Large intestine (tissue), 3 donors: ENCODE results near the gene BIRC5. TPM values are rescaled to one million over a fixed set of nuclear protein-coding genes. Genes with fewer than 3 reads are reported as not detected.

Experiments
- DNase-seq, 2 donors: peaks; one replicate each; pipeline versions ENCODE4 v3.0.0 to v3.0.0-alpha.2; 2013
- H3K27ac ChIP-seq: one replicate; pipeline ENCODE4 v1.5.1; 2013; ENCODE audit warnings: low read length
- H3K27me3 ChIP-seq: 2 replicates; pipeline ENCODE4 v1.6.1; 2013; ENCODE audit warnings: low read length; ENCODE audit not compliant: control insufficient read depth, insufficient read depth
- H3K36me3 ChIP-seq: 2 replicates; pipeline ENCODE4 v1.6.1; 2013; ENCODE audit warnings: low read length; ENCODE audit not compliant: control insufficient read depth, insufficient read depth
- H3K4me1 ChIP-seq: one replicate; pipeline ENCODE4 v1.6.1; 2013; ENCODE audit warnings: low read length; ENCODE audit not compliant: control insufficient read depth, insufficient read depth
- H3K4me3 ChIP-seq: one replicate; pipeline ENCODE4 v1.5.1; 2013; ENCODE audit warnings: low read length
- H3K9me3 ChIP-seq: one replicate; pipeline ENCODE4 v1.6.1; 2013; ENCODE audit warnings: mild to moderate bottlenecking, low read depth, low read length, moderate library complexity; ENCODE audit not compliant: control insufficient read depth
- WGBS: methylation state at CpG from one replicate; pipeline ENCODE4 v1.1.5; 2013; ENCODE audit warnings: low lambda C conversion rate; ENCODE audit not compliant: insufficient coverage; 5-methylcytosine and 5-hydroxymethylcytosine counted together
- polyA plus RNA-seq: library from polyadenylated mRNA; unstranded; fragments of 120-200 nt; gene quantifications from one replicate; pipeline ENCODE4 v1.2.1, GENCODE V29; 2013

Gene BIRC5
- polyA plus RNA-seq, 1 donor = 13.8 TPM

GRCh38 chr17:78224231-78225087, 10.4 kb downstream of the BIRC5 start:
- Histone ChIP-seq H3K27ac (no peak overlapping the region), H3K36me3 (peaks cover 19% of the 10 kb centered on the region), H3K9me3 (no peaks in the 10 kb centered on the region), H3K27me3 (peaks cover 8% of the 10 kb centered on the region), H3K4me3 (no peak overlapping the region), H3K4me1 (no peaks in the 10 kb centered on the region)
- WGBS = no CpG with 5 or more reads among the region's 27 CpGs
- no peak for DNase-seq

- Histone ChIP-seq H3K27ac (no peak overlapping the region), H3K4me3 (no peak overlapping the region), H3K36me3 (peaks cover 19% of the 10 kb centered on the region), H3K9me3 (no peaks in the 10 kb centered on the region), H3K27me3 (peaks cover 11% of the 10 kb centered on the region), H3K4me1 (no peaks in the 10 kb centered on the region)
- DNase-seq = no peak
- WGBS = no CpG with 5 or more reads among the region's 16 CpGs
These were observed 11.2 kb downstream of the BIRC5 start for GRCh38 chr17:78225088-78225865.

GRCh38 chr17:78226055-78226758, 12.2 kb downstream of the BIRC5 start:
- DNase-seq = no peak
- H3K27me3 ChIP-seq = peaks cover 20% of the 10 kb centered on the region
- peaks cover 2% of the 10 kb centered on the region for H3K9me3 ChIP-seq
- H3K4me3 ChIP-seq = no peak overlapping the region
- no peaks in the 10 kb centered on the region for H3K4me1 ChIP-seq
- WGBS = 40% methylated on average over 2 of the region's 12 CpGs
- H3K27ac ChIP-seq = no peak overlapping the region
- peaks cover 17% of the 10 kb centered on the region for H3K36me3 ChIP-seq

- Histone ChIP-seq H3K4me1 (peaks cover 3% of the 10 kb centered on the region), H3K27ac (no peak overlapping the region), H3K27me3 (peaks cover 25% of the 10 kb centered on the region), H3K9me3 (peaks cover 2% of the 10 kb centered on the region), H3K4me3 (no peak overlapping the region), H3K36me3 (peaks cover 15% of the 10 kb centered on the region)
- no peak for DNase-seq
- no CpG with 5 or more reads among the region's 20 CpGs for WGBS
These were observed 12.9 kb downstream of the BIRC5 start for GRCh38 chr17:78226759-78227454.

GRCh38 chr17:78227455-78227916, 13.4 kb downstream of the BIRC5 start:
- Histone ChIP-seq H3K4me1 (peaks cover 5% of the 10 kb centered on the region), H3K27ac (no peak overlapping the region), H3K36me3 (peaks cover 15% of the 10 kb centered on the region), H3K4me3 (no peak overlapping the region), H3K9me3 (peaks cover 5% of the 10 kb centered on the region), H3K27me3 (peaks cover 31% of the 10 kb centered on the region)
- no CpG with 5 or more reads among the region's 10 CpGs for WGBS
- DNase-seq = no peak

- Histone ChIP-seq H3K27me3 (peaks cover 38% of the 10 kb centered on the region), H3K36me3 (peaks cover 13% of the 10 kb centered on the region), H3K27ac (no peak overlapping the region), H3K4me1 (peaks cover 5% of the 10 kb centered on the region), H3K4me3 (no peak overlapping the region), H3K9me3 (peaks cover 5% of the 10 kb centered on the region)
- no peak for DNase-seq
- WGBS = no CpG with 5 or more reads among the region's 4 CpGs
These were observed 14.1 kb downstream of the BIRC5 start for GRCh38 chr17:78228176-78228575.

GRCh38 chr17:78230252-78230962, 16.4 kb downstream of the BIRC5 start:
- peaks cover 39% of the 10 kb centered on the region for H3K27me3 ChIP-seq
- no peak for DNase-seq
- H3K4me1 ChIP-seq = peaks cover 5% of the 10 kb centered on the region

GRCh38 chr17:78230996-78231935, 17.2 kb downstream of the BIRC5 start, which contains the start of gene TMEM235:
Gene TMEM235 (plus strand): TSS chr17:78231631. CDS start chr17:78232024, 393 bp downstream.
- no peak within 1 kb of the TSS for H3K27ac ChIP-seq
- peaks cover 5% of the 10 kb centered on the region for H3K9me3 ChIP-seq
- H3K36me3 ChIP-seq = no peaks in the 10 kb centered on the region
- H3K4me3 ChIP-seq = no peak within 1 kb of the TSS
- peaks cover 5% of the 10 kb centered on the region for H3K4me1 ChIP-seq
- DNase-seq = no peak
- peaks cover 39% of the 10 kb centered on the region for H3K27me3 ChIP-seq
- no CpG with 5 or more reads among the region's 52 CpGs for WGBS

More at GRCh38 chr17:78230252-78230962, 16.4 kb downstream of the BIRC5 start:
- Histone ChIP-seq H3K9me3 (peaks cover 5% of the 10 kb centered on the region), H3K4me3 (no peak overlapping the region), H3K27ac (no peak overlapping the region), H3K36me3 (no peaks in the 10 kb centered on the region)
- WGBS = no CpG with 5 or more reads among the region's 13 CpGs
